ENCODE results near the gene STRIP1.

DNA sequence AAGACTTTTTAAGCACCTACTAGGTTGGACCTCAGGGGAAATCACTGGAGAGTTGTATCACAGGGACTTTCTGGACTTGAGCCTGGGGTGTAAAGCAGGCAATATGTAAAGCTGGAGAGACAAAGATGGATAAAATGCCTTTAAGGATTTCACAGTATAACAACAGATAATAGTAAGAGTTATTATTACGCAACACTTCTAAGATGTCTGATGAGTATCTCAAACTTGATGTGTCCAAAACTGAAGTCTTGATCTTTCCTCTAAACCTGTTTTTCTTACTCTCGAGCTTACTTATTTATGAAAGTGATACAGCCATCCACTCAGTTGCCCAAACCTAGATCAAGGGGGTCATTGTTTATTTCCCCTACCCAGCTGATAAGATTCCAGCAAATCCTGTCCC lies 2.1 kb upstream of the STRIP1 start:
- TF ChIP-seq CTCF (IDR thresholded peaks at IDR 0.05 in 2 of 3, conservative IDR thresholded peaks at IDR 0.05 in 1 of 3; ENCODE audit: control insufficient read depth in 2 of 3, extremely low read depth in 1 of 3, insufficient read depth in 1 of 3, low read depth in 3 of 3, low read length in 3 of 3) (no peak), YY1 (IDR thresholded peaks at IDR 0.05; ENCODE audit: low read depth, low read length) (no peak), STAT1 (conservative IDR thresholded peaks at IDR 0.05) (no peak)
